H1 (cell line): Measurements from ENCODE around the gene MS4A8. TPM values are rescaled to one million over a fixed set of nuclear protein-coding genes. Genes with fewer than 3 reads are reported as not detected.

Source experiments
- CHD1 ChIP-seq: IDR thresholded peaks from 2 replicates; pipeline ENCODE4 v1.6.1; 2012; ENCODE audit warnings: low read depth, low read length, improper control_type of control experiment
- CTCF ChIP-seq, 3 experiments: IDR thresholded peaks; 1 replicate in 2 of 3; 2 replicates in 1 of 3; pipeline versions ENCODE4 v1.5.1 to v1.6.1; 2011; ENCODE audit warnings: low read length in 3 of 3, mild to moderate bottlenecking in 3 of 3, inconsistent platforms in 2 of 3, low read depth in 1 of 3, moderate library complexity in 1 of 3; ENCODE audit not compliant: insufficient read depth in 1 of 3; ENCODE audit errors: control extremely low read depth in 1 of 3
- KDM1A ChIP-seq: fragments of 200-600, 300-600 bp; sonication (generic); IDR thresholded peaks from 2 replicates; pipeline ENCODE4 v1.7.1; 2016; ENCODE audit warnings: mild to moderate bottlenecking, low read length, borderline replicate concordance
- KDM5A ChIP-seq: fragments of 200-600 bp; IDR thresholded peaks from 2 replicates; pipeline ENCODE4 v1.7.1; 2012; ENCODE audit warnings: mild to moderate bottlenecking, low read length, inconsistent platforms, mixed read lengths
- POLR2AphosphoS5 ChIP-seq: IDR thresholded peaks from 2 replicates; pipeline ENCODE4 v1.6.1; 2011; ENCODE audit warnings: low read depth, low read length
- SAP30 ChIP-seq: fragments of 300-600 bp; sonication (generic); IDR thresholded peaks from 2 replicates; pipeline ENCODE4 v1.7.1; 2012; ENCODE audit warnings: low read length, moderate library complexity, mild to moderate bottlenecking, inconsistent platforms; ENCODE audit not compliant: insufficient read depth, insufficient replicate concordance
- SIN3A ChIP-seq, 2 experiments: IDR thresholded peaks in 1 of 2; conservative IDR thresholded peaks in 1 of 2; 2 replicates each; pipeline ENCODE4 v1.6.1; 2011 to 2012; ENCODE audit warnings: low read length in 2 of 2, improper control_type of control experiment in 1 of 2, low read depth in 1 of 2, mild to moderate bottlenecking in 1 of 2
- polyA plus RNA-seq, 7 experiments: library from polyadenylated mRNA; depleted of rRNA in 3 of 7; stranded (reverse) in 5 of 7; unstranded in 2 of 7; fragments of >200 nt in 5 of 7; fragments of 200-250 nt in 2 of 7; gene quantifications; 1 replicate in 5 of 7; 2 replicates in 1 of 7; 4 replicates in 1 of 7; pipeline versions ENCODE4 v1.2.1 to v1.2.3, GENCODE V29; 2011 to 2013; ENCODE audit warnings: missing spikeins in 2 of 7, mixed read lengths in 2 of 7
- total RNA-seq: library from RNA; stranded (reverse); fragmentation: NEBNext Ultra II Directional; extraction: Animal tissue kit (Norgen Biotek cat#: 25700); gene quantifications from 2 replicates; pipeline ENCODE4 v1.2.1, GENCODE V29; 2021

The MS4A8 gene
- total and polyA plus RNA-seq, 2 of the 8 experiments (the other 6 are each of a cell fraction or from before 2014, with no cell fraction given) = not detected

GRCh38 chr11:60700689-60701468, 1.5 kb downstream of the MS4A8 start (continued):
- no peak for TF ChIP-seq SIN3A (conservative IDR thresholded peaks at IDR 0.05 in 1 of 2, IDR thresholded peaks at IDR 0.05 in 1 of 2; ENCODE audit: low read depth in 1 of 2, low read length in 2 of 2)
- TF ChIP-seq KDM5A = no peak
- no peak for TF ChIP-seq KDM1A
- no peak for TF ChIP-seq POLR2AphosphoS5
- peak; percentile 35 to 80 (median 70) for TF ChIP-seq CTCF (IDR thresholded peaks at IDR 0.05; ENCODE audit: control extremely low read depth in 1 of 3, insufficient read depth in 1 of 3, low read depth in 1 of 3, low read length in 3 of 3)
- no peak for TF ChIP-seq CHD1
- TF ChIP-seq SAP30 = no peak
